Activated T-cell treated with anti-CD3 and anti-CD28 coated beads, Interleukin-2, amount 50 U/mL, for 4 hours (primary cell): Measurements from ENCODE around the gene TBX4. TPM values are rescaled to one million over a fixed set of nuclear protein-coding genes. Genes with fewer than 3 reads are reported as not detected.
"Not testable (repeated sequence)": the region's sequence is repeated elsewhere in the genome, so short reads cannot be mapped to it uniquely, and the experiment has no call there.

Experiments
- ATAC-seq, 2 donors: fragments of 200-7000 bp; cut with Tn5 transposase; one replicate each; pipeline ENCODE4 v1.10.0; 2021
- DNase-seq: peaks from one replicate; pipeline ENCODE4 v3.0.0-alpha.2; 2020
- H3K27me3 Mint-ChIP-seq: one replicate; pipeline ENCODE4 v1.8.0; 2021; ENCODE audit warnings: low read depth, mixed read lengths
- H3K36me3 Mint-ChIP-seq: one replicate; pipeline ENCODE4 v1.8.0; 2022; ENCODE audit warnings: mixed read lengths; ENCODE audit not compliant: insufficient read depth
- H3K4me1 Mint-ChIP-seq: one replicate; pipeline ENCODE4 v1.8.0; 2021; ENCODE audit warnings: low read depth, mixed read lengths
- H3K4me3 Mint-ChIP-seq: one replicate; pipeline ENCODE4 v1.8.0; 2021; ENCODE audit warnings: mild to moderate bottlenecking, moderate library complexity, mixed read lengths
- H3K9me3 Mint-ChIP-seq: one replicate; pipeline ENCODE4 v1.8.0; 2021; ENCODE audit warnings: mixed read lengths
- total RNA-seq, 3 donors: library from RNA; stranded (reverse); gene quantifications; one replicate each; pipeline ENCODE4 v1.2.1, GENCODE V29; 2021

Gene TBX4
- total RNA-seq, 3 donors from 2014 or later: not detected

DNA sequence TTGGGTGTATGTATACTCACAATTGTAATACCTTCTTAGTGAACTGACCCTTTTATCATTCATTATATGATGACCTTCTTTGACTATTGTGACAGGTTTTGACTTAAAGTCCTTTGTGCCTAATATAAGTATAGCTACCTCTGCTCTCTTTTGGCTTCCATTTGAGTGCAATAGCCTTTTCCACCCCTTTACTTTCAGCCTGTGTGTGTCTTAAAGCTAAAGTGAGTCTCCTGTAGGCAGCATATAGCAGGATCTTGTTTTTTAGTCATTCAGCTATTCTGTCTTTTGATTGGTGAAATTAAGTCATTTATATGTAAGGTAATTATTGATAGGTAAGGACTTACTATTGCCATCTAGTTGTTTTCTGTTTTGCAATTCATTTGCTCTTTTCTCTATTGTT lies 15.9 kb upstream of the TBX4 start:
- no peaks in the 10 kb centered on the region for H3K36me3 Mint-ChIP-seq
- no peaks in the 10 kb centered on the region for H3K4me1 Mint-ChIP-seq
- no peak for ATAC-seq
- H3K27me3 Mint-ChIP-seq: peaks cover 29% of the 10 kb centered on the region
- no peak overlapping the region for H3K4me3 Mint-ChIP-seq
- H3K9me3 Mint-ChIP-seq: peaks cover 19% of the 10 kb centered on the region
- no peak for DNase-seq

DNA sequence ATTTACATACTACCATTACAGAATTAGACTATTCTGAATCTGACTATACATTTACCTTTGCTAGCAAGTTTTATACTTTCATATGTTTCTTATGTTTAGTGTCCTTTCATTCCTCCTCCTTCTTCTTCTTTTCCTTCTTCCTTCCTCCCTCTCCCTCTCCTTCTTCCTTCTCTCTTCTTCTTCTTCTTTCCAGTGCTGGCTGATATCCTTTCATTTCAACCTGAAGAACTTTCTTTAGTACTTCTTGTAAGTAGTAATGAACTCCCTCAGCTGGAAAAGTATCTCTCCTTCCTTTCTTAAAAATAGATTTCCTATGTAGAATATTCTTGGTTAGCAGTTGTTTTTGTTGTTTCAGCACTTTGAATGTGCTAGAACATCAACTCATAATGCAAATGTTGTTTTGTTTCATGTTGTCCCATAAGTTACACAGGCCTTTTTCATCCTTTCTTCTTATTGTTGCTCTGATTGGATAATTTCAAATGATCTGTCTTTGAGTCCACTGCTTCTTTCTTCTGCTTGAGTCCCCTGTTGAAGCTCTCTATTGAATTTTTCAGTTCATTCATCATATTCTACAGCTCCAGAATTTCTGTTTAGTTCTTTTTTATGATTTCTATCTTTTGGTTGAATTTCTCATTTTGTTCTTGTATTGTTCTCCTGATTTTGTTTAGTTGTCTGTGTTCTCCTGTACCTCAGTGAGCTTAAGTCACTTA lies 15.1 kb upstream of the TBX4 start:
- Mint-ChIP-seq H3K9me3 (peaks cover 19% of the 10 kb centered on the region), H3K36me3 (no peaks in the 10 kb centered on the region), H3K4me3 (no peak overlapping the region), H3K27me3 (peaks cover 37% of the 10 kb centered on the region), H3K4me1 (no peaks in the 10 kb centered on the region)
- ATAC-seq: no peak
- no peak for DNase-seq

DNA sequence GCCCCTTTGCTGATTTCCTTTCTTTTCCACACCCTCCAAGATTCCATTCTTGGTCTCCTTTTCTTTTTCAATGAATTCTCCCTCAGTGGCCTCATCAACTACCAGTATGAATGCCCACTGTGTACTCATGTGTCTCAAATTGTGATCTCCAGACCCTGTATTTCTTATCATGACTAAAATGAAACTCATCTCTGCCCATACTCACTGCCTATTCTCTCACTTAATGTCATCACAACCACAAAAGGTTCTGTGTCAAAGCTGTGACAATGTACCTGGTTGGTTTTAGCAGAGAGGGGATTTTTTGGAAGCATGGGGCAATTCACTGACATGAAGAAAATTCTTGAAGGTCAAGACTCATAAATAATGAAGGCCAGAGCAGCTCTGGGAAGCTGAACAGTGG lies 11.5 kb upstream of the TBX4 start:
- no peaks in the 10 kb centered on the region for H3K4me1 Mint-ChIP-seq
- peaks cover 19% of the 10 kb centered on the region for H3K9me3 Mint-ChIP-seq
- DNase-seq (no peak), ATAC-seq (peak in 1 of 2 donors; percentile 32)
- peaks cover 52% of the 10 kb centered on the region for H3K27me3 Mint-ChIP-seq
- H3K4me3 Mint-ChIP-seq: no peak overlapping the region
- H3K36me3 Mint-ChIP-seq: no peaks in the 10 kb centered on the region

DNA sequence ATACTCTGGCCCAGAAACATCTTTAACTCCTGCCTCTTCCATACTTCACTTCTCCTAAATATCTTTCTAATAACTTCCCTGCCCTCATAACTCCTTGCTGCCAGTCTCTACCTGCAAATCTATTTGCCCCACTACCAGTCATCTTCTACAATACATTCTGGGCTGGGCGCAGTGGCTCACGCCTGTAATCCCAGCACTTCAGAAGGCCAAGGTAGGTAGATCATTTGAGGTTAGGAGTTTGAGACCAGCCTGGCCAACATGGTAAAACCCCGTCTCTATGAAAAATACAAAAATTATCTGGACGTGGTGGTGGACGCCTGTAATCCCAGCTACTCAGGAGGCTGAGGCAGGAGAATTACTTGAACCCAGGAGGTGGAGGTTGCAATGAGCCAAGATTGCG lies 10.7 kb upstream of the TBX4 start:
- not testable (repeated sequence) for H3K36me3 Mint-ChIP-seq, H3K4me3 Mint-ChIP-seq, ATAC-seq, H3K4me1 Mint-ChIP-seq, DNase-seq
- Mint-ChIP-seq H3K27me3 (peaks cover 55% of the 10 kb centered on the region), H3K9me3 (peaks cover 12% of the 10 kb centered on the region)

DNA sequence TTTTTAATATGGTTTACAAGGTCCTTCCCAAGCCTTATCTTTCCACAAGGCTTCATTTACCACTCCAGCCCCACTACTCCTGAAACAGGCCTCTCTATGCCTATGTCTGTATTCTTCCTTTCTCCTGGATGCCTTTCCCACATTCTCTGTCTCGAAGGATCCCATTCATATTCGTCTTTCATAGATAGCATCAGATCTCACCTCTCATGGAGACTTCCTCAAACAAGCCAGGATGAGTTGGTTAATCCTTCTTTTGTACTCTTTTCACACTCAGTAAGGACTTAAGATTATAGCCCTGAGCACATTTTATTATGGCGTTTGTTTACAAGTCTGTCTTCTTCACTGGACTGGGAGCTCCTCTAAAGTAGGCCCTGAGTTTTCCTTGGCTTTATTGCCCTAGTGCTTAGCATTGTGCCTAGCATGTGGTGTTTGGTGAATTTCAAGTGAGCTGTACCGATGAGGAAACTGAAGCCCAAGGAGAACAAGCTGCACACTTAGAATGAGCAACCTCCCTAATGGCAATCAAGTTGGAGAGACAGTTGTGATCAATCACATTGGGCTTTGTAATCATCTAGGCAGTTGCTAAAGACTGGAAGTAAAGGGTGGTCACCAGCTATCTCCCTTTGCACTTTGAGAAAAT lies 10.0 kb upstream of the TBX4 start:
- no peak for ATAC-seq
- no peak for DNase-seq
- peaks cover 54% of the 10 kb centered on the region for H3K27me3 Mint-ChIP-seq
- no peaks in the 10 kb centered on the region for H3K36me3 Mint-ChIP-seq
- H3K9me3 Mint-ChIP-seq: peaks cover 7% of the 10 kb centered on the region
- H3K4me1 Mint-ChIP-seq: no peaks in the 10 kb centered on the region
- no peak overlapping the region for H3K4me3 Mint-ChIP-seq

DNA sequence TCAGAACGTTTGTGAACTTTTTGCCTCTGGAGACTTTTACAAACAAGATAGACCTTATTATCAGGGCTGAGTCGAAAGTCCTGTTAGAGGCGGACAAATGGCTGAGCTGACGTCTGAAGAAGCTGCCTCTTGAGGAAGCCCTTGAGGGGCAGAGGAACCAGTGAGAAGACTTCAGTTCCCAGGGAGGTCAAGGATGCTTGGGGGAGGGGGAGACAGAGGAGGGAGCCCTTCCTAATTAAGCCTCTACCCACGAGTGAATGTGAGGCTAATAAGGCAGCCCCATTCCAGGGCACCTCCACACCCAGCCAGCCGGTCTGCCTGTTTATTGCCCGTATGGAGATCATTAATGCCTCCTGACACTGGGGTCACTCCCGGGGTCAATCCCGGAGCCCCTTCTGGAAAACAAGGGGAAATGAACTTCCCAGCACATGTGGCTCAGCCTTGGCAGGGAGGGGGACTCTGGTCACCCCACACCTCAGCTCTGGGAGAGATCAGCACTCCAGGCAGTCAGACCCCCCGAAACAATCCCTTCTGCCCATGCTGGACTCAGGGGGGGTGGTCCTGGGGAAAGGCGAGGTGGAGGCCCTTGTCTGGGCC lies 9.2 kb upstream of the TBX4 start:
- H3K27me3 Mint-ChIP-seq: peaks cover 54% of the 10 kb centered on the region
- DNase-seq: no peak
- H3K4me3 Mint-ChIP-seq: no peak overlapping the region
- peaks cover 3% of the 10 kb centered on the region for H3K9me3 Mint-ChIP-seq
- H3K36me3 Mint-ChIP-seq: no peaks in the 10 kb centered on the region
- ATAC-seq: no peak
- H3K4me1 Mint-ChIP-seq: no peaks in the 10 kb centered on the region

DNA sequence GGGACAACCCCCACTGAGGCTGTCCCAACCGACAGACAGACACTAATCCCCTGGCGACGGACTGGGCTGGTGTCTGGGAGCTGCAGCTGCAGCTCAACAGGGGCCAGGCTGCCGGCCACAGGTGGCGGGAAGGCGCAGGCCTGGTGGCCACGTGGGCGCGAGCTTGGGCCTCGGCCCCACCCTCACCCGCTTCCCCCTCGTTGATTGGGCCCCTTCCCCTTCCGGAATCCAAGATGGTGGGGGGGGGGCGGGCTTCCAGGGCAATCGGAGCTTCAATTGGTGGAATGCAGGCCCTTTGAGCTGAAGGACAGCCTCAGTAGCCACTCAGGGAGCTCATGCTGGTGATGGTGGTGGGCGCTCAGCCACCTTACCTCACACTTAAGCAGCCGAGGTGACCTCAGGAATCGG lies 8.7 kb upstream of the TBX4 start:
- DNase-seq (no peak), ATAC-seq (no peak)
- Mint-ChIP-seq H3K4me3 (no peak overlapping the region), H3K27me3 (peaks cover 54% of the 10 kb centered on the region), H3K9me3 (peaks cover 3% of the 10 kb centered on the region), H3K4me1 (no peaks in the 10 kb centered on the region), H3K36me3 (no peaks in the 10 kb centered on the region)

DNA sequence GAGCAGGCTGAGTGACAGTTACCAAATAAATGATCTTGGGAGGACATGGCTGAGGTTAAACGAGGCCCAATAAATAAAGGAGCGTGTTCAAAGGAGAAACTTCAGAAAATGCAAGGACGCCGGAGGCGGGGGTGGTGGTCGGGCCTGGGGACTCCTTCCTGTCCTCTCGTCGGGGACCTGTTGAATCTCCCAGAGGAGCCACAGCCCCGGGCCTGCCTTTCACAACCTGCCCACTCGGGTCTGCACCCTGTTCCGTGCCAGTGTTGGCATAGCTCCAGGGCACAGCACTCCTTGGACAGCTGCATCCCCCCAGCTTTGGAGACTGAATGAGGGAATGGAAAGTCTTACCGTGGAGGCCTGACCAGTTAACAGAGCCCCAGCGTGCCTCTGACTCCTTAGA lies 8.1 kb upstream of the TBX4 start:
- Mint-ChIP-seq H3K36me3 (no peaks in the 10 kb centered on the region), H3K27me3 (peaks cover 52% of the 10 kb centered on the region), H3K4me3 (no peak overlapping the region), H3K4me1 (no peaks in the 10 kb centered on the region), H3K9me3 (peaks cover 1% of the 10 kb centered on the region)
- no peak for ATAC-seq
- DNase-seq: no peak

DNA sequence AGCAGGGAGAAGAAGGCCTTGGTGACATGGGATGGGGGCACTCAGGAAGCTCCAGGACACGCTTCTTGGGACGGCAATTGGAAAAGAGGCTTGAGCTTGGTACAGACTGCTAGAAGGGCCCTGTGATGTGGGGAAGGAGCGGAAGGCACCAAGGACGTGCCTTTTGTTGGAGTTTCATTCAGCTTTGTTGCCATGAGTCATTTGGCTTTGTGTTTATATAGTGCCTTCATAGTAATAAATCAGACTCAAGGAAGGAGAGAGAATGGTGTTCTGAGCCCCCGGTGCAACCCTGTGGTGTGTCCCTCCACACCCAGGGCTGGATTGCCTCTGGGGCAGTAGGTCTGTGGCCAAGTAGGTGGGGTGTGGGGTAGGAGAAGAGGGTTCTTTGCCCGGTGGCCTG lies 7.4 kb upstream of the TBX4 start:
- Mint-ChIP-seq H3K27me3 (peaks cover 52% of the 10 kb centered on the region), H3K4me3 (no peak overlapping the region), H3K36me3 (no peaks in the 10 kb centered on the region), H3K9me3 (no peaks in the 10 kb centered on the region), H3K4me1 (no peaks in the 10 kb centered on the region)
- ATAC-seq (no peak), DNase-seq (no peak)

DNA sequence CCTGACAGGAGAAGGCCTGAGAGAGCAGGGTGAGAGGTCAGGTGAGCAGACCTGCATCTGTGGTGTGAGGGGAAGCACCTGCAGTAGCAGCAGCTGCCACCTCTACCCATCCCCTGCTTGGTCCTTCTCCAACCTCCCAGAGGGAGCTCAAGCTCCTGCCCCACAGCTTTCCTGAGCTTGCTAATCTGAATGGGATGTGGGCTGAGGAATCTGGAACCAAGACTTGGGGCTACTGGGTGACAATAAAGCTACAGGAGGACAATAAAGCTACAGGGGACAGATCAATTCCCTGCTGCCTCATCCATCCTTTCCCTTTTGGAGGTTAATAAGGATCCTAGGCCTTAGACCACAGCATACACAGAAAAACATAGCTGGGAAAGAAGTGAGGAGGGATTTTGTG lies 4.9 kb upstream of the TBX4 start:
- Mint-ChIP-seq H3K27me3 (peaks cover 48% of the 10 kb centered on the region), H3K4me3 (no peak overlapping the region), H3K9me3 (no peaks in the 10 kb centered on the region), H3K4me1 (peaks cover 5% of the 10 kb centered on the region), H3K36me3 (no peaks in the 10 kb centered on the region)
- DNase-seq (no peak), ATAC-seq (no peak)

DNA sequence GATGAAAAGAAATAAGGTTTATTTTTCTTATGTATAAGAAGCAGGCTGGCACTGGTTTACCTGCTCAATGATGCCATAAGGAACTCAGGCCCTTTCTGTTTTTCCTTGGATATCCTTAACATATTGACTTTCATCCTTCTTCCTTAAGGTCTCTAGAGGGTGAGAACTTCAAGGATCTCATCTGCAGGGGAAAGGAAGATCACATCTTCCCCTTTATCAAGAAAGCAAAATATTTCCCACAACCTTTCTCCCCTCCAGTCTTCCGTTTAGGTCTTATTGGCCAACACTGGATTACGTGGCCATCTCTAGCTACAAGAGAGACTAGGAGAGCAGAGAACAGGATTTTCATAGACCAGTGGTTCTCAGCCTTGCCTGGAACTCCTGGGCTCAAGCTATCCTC lies 4.2 kb upstream of the TBX4 start:
- Mint-ChIP-seq H3K4me3 (no peak overlapping the region), H3K4me1 (peaks cover 5% of the 10 kb centered on the region), H3K36me3 (no peaks in the 10 kb centered on the region), H3K9me3 (no peaks in the 10 kb centered on the region), H3K27me3 (peaks cover 49% of the 10 kb centered on the region)
- ATAC-seq (no peak), DNase-seq (no peak)

DNA sequence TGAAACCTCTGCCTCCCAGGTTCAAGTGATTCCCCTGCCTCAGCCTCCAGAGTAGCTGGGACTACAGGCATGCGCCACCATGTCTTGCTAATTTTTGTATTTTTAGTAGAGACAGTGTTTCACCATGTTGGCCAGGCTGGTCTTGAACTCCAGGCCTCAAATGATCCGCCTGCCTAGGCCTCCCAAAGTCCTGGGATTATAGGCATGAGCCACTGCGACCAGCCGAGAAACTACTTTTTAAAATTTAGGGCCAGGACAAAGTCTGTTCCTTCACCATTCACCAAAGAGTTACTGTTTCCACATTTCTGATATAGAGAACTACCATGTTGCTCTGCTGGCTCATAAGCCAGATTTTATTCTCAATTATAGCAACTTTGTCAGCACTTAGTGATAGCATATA lies 3.1 kb upstream of the TBX4 start:
- not testable (repeated sequence) for H3K4me3 Mint-ChIP-seq, H3K36me3 Mint-ChIP-seq, DNase-seq, H3K9me3 Mint-ChIP-seq, ATAC-seq
- H3K4me1 Mint-ChIP-seq: peaks cover 13% of the 10 kb centered on the region
- peaks cover 55% of the 10 kb centered on the region for H3K27me3 Mint-ChIP-seq

DNA sequence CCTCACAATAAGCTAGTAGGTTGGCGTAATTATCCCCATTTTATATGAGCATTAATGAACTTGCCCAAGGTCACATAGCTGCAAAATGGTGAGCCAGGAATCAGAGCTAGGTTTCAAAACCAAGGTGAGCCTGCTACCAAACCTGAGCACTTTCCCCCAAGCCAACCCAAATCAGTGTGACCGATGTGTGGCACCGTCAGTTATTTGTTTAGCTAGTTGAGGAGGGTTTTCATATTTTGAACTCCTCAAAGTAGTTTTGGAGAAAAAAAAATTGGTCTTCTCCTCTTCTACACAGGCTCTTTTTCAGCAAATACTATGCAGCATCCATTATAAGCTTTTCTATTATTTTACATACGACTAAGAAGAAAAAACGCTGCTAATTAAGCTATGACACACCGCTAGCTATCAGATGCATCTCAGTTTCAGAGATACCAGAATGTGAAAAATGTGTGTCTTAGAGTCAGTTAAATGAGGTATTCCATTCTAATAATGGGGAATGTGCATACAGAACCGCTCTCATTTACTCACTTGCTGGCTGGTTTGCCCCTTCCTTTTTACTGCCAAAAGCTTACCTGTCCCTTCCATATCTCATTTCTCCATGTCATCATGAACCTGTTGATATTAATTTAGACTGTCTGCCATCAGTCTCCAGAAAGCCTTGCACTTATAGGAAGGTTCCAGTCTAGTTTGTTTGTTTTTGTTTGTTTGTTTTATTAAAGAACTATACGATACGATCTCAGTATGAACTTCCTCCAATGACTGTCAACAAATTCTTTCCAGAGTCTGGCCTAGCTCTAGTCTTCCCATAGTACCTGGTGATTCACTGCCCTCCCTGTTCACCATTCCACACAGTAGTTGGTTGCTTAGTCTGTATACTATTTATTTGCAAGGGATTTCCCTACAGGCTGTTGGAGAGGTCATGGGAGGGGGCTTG lies 2.2 kb upstream of the TBX4 start:
- Mint-ChIP-seq H3K4me1 (peaks cover 15% of the 10 kb centered on the region), H3K36me3 (no peaks in the 10 kb centered on the region), H3K27me3 (peaks cover 56% of the 10 kb centered on the region), H3K4me3 (no peak overlapping the region), H3K9me3 (no peaks in the 10 kb centered on the region)
- no peak for DNase-seq
- no peak for ATAC-seq
